HCT116 (cell line): ENCODE results near the gene CYP2E1.

Experiments
- CEBPB ChIP-seq: IDR thresholded peaks from 2 replicates; pipeline ENCODE4 v1.6.1; 2012; ENCODE audit warnings: low read depth
- CTCF ChIP-seq, 3 experiments: fragments of 200-600 bp in 1 of 3; sonication (generic) in 1 of 3; IDR thresholded peaks in 2 of 3; conservative IDR thresholded peaks in 1 of 3; 2 replicates each; pipeline ENCODE4 v1.5.1; 2012 to 2017; ENCODE audit warnings: low read depth in 2 of 3, low read length in 2 of 3, antibody characterized with exemption in 1 of 3, borderline replicate concordance in 1 of 3, control low read depth in 1 of 3, mild to moderate bottlenecking in 1 of 3, mixed read lengths in 1 of 3, mixed run types in 1 of 3, moderate library complexity in 1 of 3; ENCODE audit not compliant: insufficient read depth in 1 of 3
- ZFX ChIP-seq: fragments of 450-650 bp; IDR thresholded peaks from 2 replicates; pipeline ENCODE4 v1.6.1; 2017

- no peak for TF ChIP-seq CEBPB
- TF ChIP-seq CTCF (IDR thresholded peaks at IDR 0.05 in 2 of 3, conservative IDR thresholded peaks at IDR 0.05 in 1 of 3; ENCODE audit: borderline replicate concordance in 1 of 3, insufficient read depth in 1 of 3, low read depth in 2 of 3, low read length in 2 of 3) = no peak
- TF ChIP-seq ZFX = no peak
Observed at GRCh38 chr10:133528845-133529575, 1.8 kb downstream of the CYP2E1 start.
